HTR-8/SVneo (cell line): ENCODE data around the gene APBB2.
"Not testable (repeated sequence)": the region's sequence is repeated elsewhere in the genome, so short reads cannot be mapped to it uniquely, and the experiment has no call there.

Experiments used
- DNase-seq: peaks from one replicate; pipeline ENCODE4 v3.0.0; 2011; ENCODE audit warnings: low spot score, mixed read lengths; ENCODE audit not compliant: insufficient read length
- FAIRE-seq: peaks from 2 replicates; lab custom pipeline; 2011; peaks lifted over from hg19 to GRCh38; lab: Jason Lieb, UNC

The APBB2 gene

GRCh38 chr4:40933272-40934053 lies 280.9 kb downstream of the APBB2 start:
- DNase-seq (no peak), FAIRE-seq (no peak)

- no peak for DNase-seq
- no peak for FAIRE-seq
These were observed 282.5 kb downstream of the APBB2 start for GRCh38 chr4:40931841-40932240.

GRCh38 chr4:40931238-40931637 lies 283.1 kb downstream of the APBB2 start:
- no peak for FAIRE-seq
- no peak for DNase-seq

GRCh38 chr4:40927074-40927473 lies 287.3 kb downstream of the APBB2 start:
- FAIRE-seq (no peak), DNase-seq (no peak)

- FAIRE-seq (no peak), DNase-seq (no peak)
These were observed 289.6 kb downstream of the APBB2 start for GRCh38 chr4:40924793-40925117.

- DNase-seq (peak; percentile 62), FAIRE-seq (no peak)
These were observed 290.1 kb downstream of the APBB2 start for GRCh38 chr4:40924096-40924792.

- no peak for FAIRE-seq
These were observed 290.8 kb downstream of the APBB2 start for GRCh38 chr4:40923316-40924095.

GRCh38 chr4:40919976-40920375 lies 294.4 kb downstream of the APBB2 start:
- not testable (repeated sequence) for FAIRE-seq, DNase-seq

More at GRCh38 chr4:40923316-40924095, 290.8 kb downstream of the APBB2 start:
- no peak for DNase-seq

GRCh38 chr4:40918330-40918729 lies 296.0 kb downstream of the APBB2 start:
- DNase-seq (peak; percentile 21), FAIRE-seq (no peak)

GRCh38 chr4:40916880-40917279 lies 297.5 kb downstream of the APBB2 start:
- peak; percentile 32 for DNase-seq
- FAIRE-seq = no peak

GRCh38 chr4:40916218-40916555 lies 298.2 kb downstream of the APBB2 start:
- no peak for DNase-seq
- no peak for FAIRE-seq

- FAIRE-seq (no peak), DNase-seq (no peak)
These were observed 298.8 kb downstream of the APBB2 start for GRCh38 chr4:40915318-40916217.

GRCh38 chr4:40912460-40913184 lies 301.7 kb downstream of the APBB2 start:
- DNase-seq (no peak), FAIRE-seq (no peak)

GRCh38 chr4:40910706-40911105 lies 303.6 kb downstream of the APBB2 start:
- no peak for FAIRE-seq
- DNase-seq = no peak

GRCh38 chr4:40909363-40909876 lies 304.9 kb downstream of the APBB2 start:
- DNase-seq (peak; percentile 65), FAIRE-seq (peak; percentile 74)

GRCh38 chr4:40908702-40909362 lies 305.5 kb downstream of the APBB2 start:
- DNase-seq = peak; percentile 82
- FAIRE-seq = no peak

- FAIRE-seq (no peak), DNase-seq (no peak)
These were observed 306.0 kb downstream of the APBB2 start for GRCh38 chr4:40908297-40908696.

- no peak for DNase-seq
- FAIRE-seq = no peak
These were observed 308.9 kb downstream of the APBB2 start for GRCh38 chr4:40905414-40905813.

- DNase-seq, FAIRE-seq: not testable (repeated sequence)
These were observed 313.8 kb downstream of the APBB2 start for GRCh38 chr4:40900531-40900930.
